Measurements from ENCODE around the gene ECT2L.

- TF ChIP-seq CTCF (IDR thresholded peaks at IDR 0.05; ENCODE audit: insufficient read depth, low read length): no peak
- no peak for TF ChIP-seq POLR2AphosphoS5 (IDR thresholded peaks at IDR 0.05; ENCODE audit: low read depth)
- no peak for TF ChIP-seq GABPA (IDR thresholded peaks at IDR 0.05; ENCODE audit: low read depth)
Observed at GRCh38 chr6:138897031-138897430, 101.1 kb downstream of the ECT2L start.

Data from HL-60 (cell line).